Keratinocyte (primary cell): ENCODE data around the gene SRPK2. TPM values are rescaled to one million over a fixed set of nuclear protein-coding genes. Genes with fewer than 3 reads are reported as not detected.

Experiments
- DNase-seq: peaks from one replicate; pipeline ENCODE4 v3.0.0-alpha.2; 2011; ENCODE audit warnings: low read depth, missing footprints, low spot score
- FAIRE-seq: peaks from 2 replicates; lab custom pipeline; 2011; peaks lifted over from hg19 to GRCh38; lab: Jason Lieb, UNC
- H2AFZ ChIP-seq: 2 replicates; pipeline ENCODE4 v1.6.0; 2012; ENCODE audit warnings: low read length, control low read depth, inconsistent platforms; ENCODE audit not compliant: control insufficient read depth
- H3K27ac ChIP-seq: 2 replicates; pipeline ENCODE4 v1.5.1; 2011; ENCODE audit warnings: low read length; ENCODE audit not compliant: control insufficient read depth, insufficient read depth
- H3K27me3 ChIP-seq: 3 replicates; pipeline ENCODE4 v1.6.0; 2011; ENCODE audit warnings: low read length; ENCODE audit not compliant: control insufficient read depth, insufficient read depth; ENCODE audit errors: extremely low read depth
- H3K36me3 ChIP-seq, 2 experiments: 2 replicates in 1 of 2; 3 replicates in 1 of 2; pipeline ENCODE4 v1.5.1; 2011; ENCODE audit warnings: low read length in 2 of 2, mild to moderate bottlenecking in 1 of 2; ENCODE audit not compliant: control insufficient read depth in 2 of 2, insufficient read depth in 2 of 2; ENCODE audit errors: extremely low read depth in 1 of 2
- H3K4me1 ChIP-seq: 3 replicates; pipeline ENCODE4 v1.5.1; 2011; ENCODE audit warnings: low read length; ENCODE audit not compliant: control insufficient read depth, insufficient read depth; ENCODE audit errors: extremely low read depth
- H3K4me2 ChIP-seq: 3 replicates; pipeline ENCODE4 v1.6.0; 2011; ENCODE audit warnings: low read depth, low read length; ENCODE audit not compliant: control insufficient read depth, insufficient read depth; ENCODE audit errors: extremely low read depth
- H3K4me3 ChIP-seq, 3 experiments: fragments of 200-600 bp in 1 of 3; sonication (generic) in 1 of 3; 2 replicates in 2 of 3; 3 replicates in 1 of 3; pipeline ENCODE4 v1.5.1; 2011 to 2016; ENCODE audit warnings: low read length in 3 of 3, mild to moderate bottlenecking in 3 of 3, control low read depth in 2 of 3, inconsistent platforms in 1 of 3, low read depth in 1 of 3, mixed read lengths in 1 of 3, mixed run types in 1 of 3, moderate library complexity in 1 of 3; ENCODE audit not compliant: control insufficient read depth in 2 of 3, insufficient read depth in 2 of 3; ENCODE audit errors: extremely low read depth in 1 of 3
- H3K79me2 ChIP-seq: 2 replicates; pipeline ENCODE4 v1.6.0; 2012; ENCODE audit warnings: low read length; ENCODE audit not compliant: control insufficient read depth, insufficient read depth
- H3K9ac ChIP-seq: 3 replicates; pipeline ENCODE4 v1.6.0; 2011; ENCODE audit warnings: low read length; ENCODE audit not compliant: control insufficient read depth, insufficient read depth; ENCODE audit errors: extremely low read depth
- H3K9me1 ChIP-seq: 3 replicates; pipeline ENCODE4 v1.6.0; 2011; ENCODE audit warnings: low read length; ENCODE audit not compliant: control insufficient read depth, insufficient read depth; ENCODE audit errors: extremely low read depth
- H3K9me3 ChIP-seq: 2 replicates; pipeline ENCODE4 v1.5.1; 2012; ENCODE audit warnings: low read depth, low read length; ENCODE audit not compliant: control insufficient read depth
- H4K20me1 ChIP-seq: 3 replicates; pipeline ENCODE4 v1.6.0; 2011; ENCODE audit warnings: low read length; ENCODE audit not compliant: control insufficient read depth, insufficient read depth; ENCODE audit errors: extremely low read depth
- EZH2 ChIP-seq: IDR thresholded peaks from one replicate; pipeline ENCODE4 v1.6.1; 2012; ENCODE audit warnings: inconsistent platforms, mild to moderate bottlenecking, low read length, moderate library complexity
- dilution Hi-C: fragments of 300-500 bp; cut with MboI; formaldehyde crosslinking; loops from one replicate; pipeline ENCODE4 v1.7.0; 2020; ENCODE audit warnings: low sequenced_read_pairs; ENCODE audit not compliant: extremely low pct_ligation_motif_present
- polyA plus RNA-seq, 5 experiments: library from polyadenylated mRNA; depleted of rRNA in 3 of 5; stranded (reverse) in 3 of 5; stranded (forward) in 1 of 5; unstranded in 1 of 5; fragments of >200 nt; gene quantifications; 1 replicate in 1 of 5; 2 replicates in 3 of 5; 3 replicates in 1 of 5; pipeline versions ENCODE4 v1.2.1 to v1.2.3, GENCODE V29; 2011 to 2012; ENCODE audit warnings: missing spikeins in 2 of 5, low read depth in 1 of 5, low replicate concordance in 1 of 5
- TF ChIP-seq, protein P1 (sequence below), 3 experiments: IDR thresholded peaks in 1 of 3; conservative IDR thresholded peaks in 1 of 3; optimal IDR thresholded peaks in 1 of 3; 2 replicates in 2 of 3; 3 replicates in 1 of 3; pipeline versions ENCODE3 to v1.5.1; 2011; ENCODE audit warnings: low read length in 3 of 3, mild to moderate bottlenecking in 3 of 3, moderate library complexity in 2 of 3, control low read depth in 1 of 3, inconsistent platforms in 1 of 3; ENCODE audit not compliant: insufficient read depth in 2 of 3; ENCODE audit errors: extremely low read depth in 1 of 3

The SRPK2 gene
- polyA plus RNA-seq, 1 donor (not counting 4 experiments of a cell fraction or from before 2014, with no cell fraction given): 40.2 TPM

DNA sequence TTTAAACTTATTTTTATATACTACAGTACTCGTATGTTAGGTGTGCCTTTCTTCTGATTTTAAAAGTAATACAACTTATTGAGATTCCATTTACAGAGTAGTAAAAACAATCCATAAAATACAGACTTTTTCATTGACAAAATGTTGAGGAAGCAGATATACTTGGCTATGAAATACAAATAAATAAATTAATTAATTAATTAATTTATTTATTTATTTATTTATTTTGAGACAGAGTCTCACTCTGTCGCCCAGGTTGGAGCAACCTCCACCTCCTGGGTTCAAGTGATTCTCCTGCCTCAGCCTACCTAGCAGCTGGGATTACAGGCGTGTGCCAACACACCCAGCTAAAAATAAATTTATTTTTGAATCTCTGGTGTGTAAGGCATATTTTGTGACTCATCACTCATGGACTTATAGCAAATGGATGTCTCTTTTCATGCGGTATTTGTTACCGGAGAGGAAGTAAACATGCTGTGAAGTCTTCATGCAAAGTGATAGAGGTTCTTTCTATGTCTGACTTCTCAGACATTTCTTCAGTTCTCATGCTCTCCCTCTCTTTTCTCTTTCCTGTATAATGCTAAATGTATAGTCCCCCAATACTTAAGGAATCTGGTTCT lies 20.2 kb upstream of the SRPK2 start:
- H3K9ac ChIP-seq: no peak overlapping the region
- H3K36me3 ChIP-seq: no peaks in the 10 kb centered on the region
- H4K20me1 ChIP-seq: no peaks in the 10 kb centered on the region
- H3K27me3 ChIP-seq: no peaks in the 10 kb centered on the region
- FAIRE-seq (no peak), DNase-seq (no peak)
- H3K4me2 ChIP-seq: peak overlapping the region; percentile 36
- no peak overlapping the region for H3K27ac ChIP-seq
- H3K4me3 ChIP-seq: no peak overlapping the region
- no peak for TF ChIP-seq EZH2
- TF ChIP-seq, protein P1, sequence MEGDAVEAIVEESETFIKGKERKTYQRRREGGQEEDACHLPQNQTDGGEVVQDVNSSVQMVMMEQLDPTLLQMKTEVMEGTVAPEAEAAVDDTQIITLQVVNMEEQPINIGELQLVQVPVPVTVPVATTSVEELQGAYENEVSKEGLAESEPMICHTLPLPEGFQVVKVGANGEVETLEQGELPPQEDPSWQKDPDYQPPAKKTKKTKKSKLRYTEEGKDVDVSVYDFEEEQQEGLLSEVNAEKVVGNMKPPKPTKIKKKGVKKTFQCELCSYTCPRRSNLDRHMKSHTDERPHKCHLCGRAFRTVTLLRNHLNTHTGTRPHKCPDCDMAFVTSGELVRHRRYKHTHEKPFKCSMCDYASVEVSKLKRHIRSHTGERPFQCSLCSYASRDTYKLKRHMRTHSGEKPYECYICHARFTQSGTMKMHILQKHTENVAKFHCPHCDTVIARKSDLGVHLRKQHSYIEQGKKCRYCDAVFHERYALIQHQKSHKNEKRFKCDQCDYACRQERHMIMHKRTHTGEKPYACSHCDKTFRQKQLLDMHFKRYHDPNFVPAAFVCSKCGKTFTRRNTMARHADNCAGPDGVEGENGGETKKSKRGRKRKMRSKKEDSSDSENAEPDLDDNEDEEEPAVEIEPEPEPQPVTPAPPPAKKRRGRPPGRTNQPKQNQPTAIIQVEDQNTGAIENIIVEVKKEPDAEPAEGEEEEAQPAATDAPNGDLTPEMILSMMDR (optimal IDR thresholded peaks at IDR 0.05 in 1 of 3, IDR thresholded peaks at IDR 0.05 in 1 of 3, conservative IDR thresholded peaks at IDR 0.05 in 1 of 3; ENCODE audit: extremely low read depth in 1 of 3, insufficient read depth in 2 of 3, low read length in 3 of 3): no peak
- H3K4me1 ChIP-seq: peaks cover 3% of the 10 kb centered on the region
- no peaks in the 10 kb centered on the region for H3K9me3 ChIP-seq
- no peaks in the 10 kb centered on the region for H3K79me2 ChIP-seq
- dilution Hi-C loops: no loop called here
- peak overlapping the region; percentile 12 for H2AFZ ChIP-seq
- H3K9me1 ChIP-seq: no peaks in the 10 kb centered on the region

DNA sequence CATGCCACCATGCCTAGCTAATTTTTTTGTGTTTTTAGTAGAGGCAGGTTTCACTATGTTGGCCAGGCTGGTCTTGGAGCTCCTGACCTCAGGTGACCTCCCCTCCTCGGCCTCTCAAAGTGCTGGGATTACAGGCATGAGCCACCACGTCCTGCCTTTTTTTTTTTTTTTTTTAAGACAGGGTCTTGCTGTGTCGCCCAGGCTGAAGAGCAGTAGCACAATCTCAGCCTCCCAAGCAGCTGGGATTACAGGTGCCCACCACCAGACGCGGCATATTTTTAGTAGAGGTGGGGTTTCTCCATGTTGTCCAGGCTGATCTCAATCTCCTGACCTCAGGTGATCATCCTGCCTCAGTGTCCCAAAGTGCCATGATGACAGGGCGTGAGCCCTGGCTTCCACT lies 14.4 kb upstream of the SRPK2 start:
- FAIRE-seq (no peak), DNase-seq (no peak)
- Histone ChIP-seq H2AFZ (no peak overlapping the region), H3K4me3 (no peak overlapping the region), H3K27me3 (no peaks in the 10 kb centered on the region), H3K79me2 (no peaks in the 10 kb centered on the region), H3K27ac (no peak overlapping the region), H3K36me3 (no peaks in the 10 kb centered on the region), H4K20me1 (no peaks in the 10 kb centered on the region), H3K4me1 (no peaks in the 10 kb centered on the region), H3K9me3 (no peaks in the 10 kb centered on the region), H3K9me1 (no peaks in the 10 kb centered on the region), H3K4me2 (no peak overlapping the region), H3K9ac (no peak overlapping the region)
- TF ChIP-seq, protein P1 (optimal IDR thresholded peaks at IDR 0.05 in 1 of 3, IDR thresholded peaks at IDR 0.05 in 1 of 3, conservative IDR thresholded peaks at IDR 0.05 in 1 of 3; ENCODE audit: extremely low read depth in 1 of 3, insufficient read depth in 2 of 3, low read length in 3 of 3): no peak
- no peak for TF ChIP-seq EZH2
- dilution Hi-C loops: no loop called here
